ENCODE data around the gene PLPP2.

GRCh38 chr19:289651-290371 is 1.4 kb downstream of the PLPP2 start:
- TF ChIP-seq, protein P1, sequence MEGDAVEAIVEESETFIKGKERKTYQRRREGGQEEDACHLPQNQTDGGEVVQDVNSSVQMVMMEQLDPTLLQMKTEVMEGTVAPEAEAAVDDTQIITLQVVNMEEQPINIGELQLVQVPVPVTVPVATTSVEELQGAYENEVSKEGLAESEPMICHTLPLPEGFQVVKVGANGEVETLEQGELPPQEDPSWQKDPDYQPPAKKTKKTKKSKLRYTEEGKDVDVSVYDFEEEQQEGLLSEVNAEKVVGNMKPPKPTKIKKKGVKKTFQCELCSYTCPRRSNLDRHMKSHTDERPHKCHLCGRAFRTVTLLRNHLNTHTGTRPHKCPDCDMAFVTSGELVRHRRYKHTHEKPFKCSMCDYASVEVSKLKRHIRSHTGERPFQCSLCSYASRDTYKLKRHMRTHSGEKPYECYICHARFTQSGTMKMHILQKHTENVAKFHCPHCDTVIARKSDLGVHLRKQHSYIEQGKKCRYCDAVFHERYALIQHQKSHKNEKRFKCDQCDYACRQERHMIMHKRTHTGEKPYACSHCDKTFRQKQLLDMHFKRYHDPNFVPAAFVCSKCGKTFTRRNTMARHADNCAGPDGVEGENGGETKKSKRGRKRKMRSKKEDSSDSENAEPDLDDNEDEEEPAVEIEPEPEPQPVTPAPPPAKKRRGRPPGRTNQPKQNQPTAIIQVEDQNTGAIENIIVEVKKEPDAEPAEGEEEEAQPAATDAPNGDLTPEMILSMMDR (IDR thresholded peaks at IDR 0.05): no peak
- TF ChIP-seq POLR2AphosphoS5 (IDR thresholded peaks at IDR 0.05): no peak
